T-helper 9 cell (primary cell): ENCODE measurements around the gene ZDHHC1.
"Not testable (repeated sequence)": the region's sequence is repeated elsewhere in the genome, so short reads cannot be mapped to it uniquely, and the experiment has no call there.

ENCODE experiments used
- DNase-seq: peaks from one replicate; pipeline ENCODE4 v3.0.0-alpha.2; 2020

ZDHHC1 gene

DNA sequence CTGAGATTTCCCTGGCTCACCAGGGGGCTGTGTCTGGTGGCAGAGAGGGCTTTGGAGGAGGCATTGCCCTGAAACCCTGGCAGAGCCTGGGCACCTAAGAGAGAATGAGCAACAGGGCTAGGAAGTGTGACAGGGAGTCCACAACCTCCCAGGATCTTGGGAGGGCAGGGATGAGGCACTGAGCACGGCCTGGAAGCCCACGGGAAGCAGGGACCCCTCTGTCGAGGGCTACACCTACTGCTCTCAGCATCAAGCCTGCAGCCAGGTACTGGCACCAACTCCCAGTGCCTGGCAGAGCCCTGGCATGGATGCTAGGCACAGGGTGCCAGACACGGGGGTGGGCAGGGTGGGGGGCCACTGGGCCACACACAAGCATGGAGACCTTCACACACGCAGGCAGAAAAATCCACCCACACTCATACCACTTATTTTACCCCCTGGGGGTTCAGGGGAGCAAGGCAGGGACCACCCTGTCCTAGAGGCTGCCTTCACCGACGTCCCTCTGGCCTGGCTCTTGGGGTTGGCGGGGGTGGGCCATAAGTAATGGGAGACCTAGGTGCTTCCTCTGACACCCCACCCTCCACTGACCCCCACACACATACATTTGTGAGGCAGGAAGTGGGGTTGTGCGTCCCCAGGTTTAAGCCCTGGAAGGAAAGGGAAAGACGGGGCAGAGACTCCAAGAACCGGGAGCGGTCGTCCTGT, 13.7 kb upstream of the ZDHHC1 start:
- no peak for DNase-seq

DNA sequence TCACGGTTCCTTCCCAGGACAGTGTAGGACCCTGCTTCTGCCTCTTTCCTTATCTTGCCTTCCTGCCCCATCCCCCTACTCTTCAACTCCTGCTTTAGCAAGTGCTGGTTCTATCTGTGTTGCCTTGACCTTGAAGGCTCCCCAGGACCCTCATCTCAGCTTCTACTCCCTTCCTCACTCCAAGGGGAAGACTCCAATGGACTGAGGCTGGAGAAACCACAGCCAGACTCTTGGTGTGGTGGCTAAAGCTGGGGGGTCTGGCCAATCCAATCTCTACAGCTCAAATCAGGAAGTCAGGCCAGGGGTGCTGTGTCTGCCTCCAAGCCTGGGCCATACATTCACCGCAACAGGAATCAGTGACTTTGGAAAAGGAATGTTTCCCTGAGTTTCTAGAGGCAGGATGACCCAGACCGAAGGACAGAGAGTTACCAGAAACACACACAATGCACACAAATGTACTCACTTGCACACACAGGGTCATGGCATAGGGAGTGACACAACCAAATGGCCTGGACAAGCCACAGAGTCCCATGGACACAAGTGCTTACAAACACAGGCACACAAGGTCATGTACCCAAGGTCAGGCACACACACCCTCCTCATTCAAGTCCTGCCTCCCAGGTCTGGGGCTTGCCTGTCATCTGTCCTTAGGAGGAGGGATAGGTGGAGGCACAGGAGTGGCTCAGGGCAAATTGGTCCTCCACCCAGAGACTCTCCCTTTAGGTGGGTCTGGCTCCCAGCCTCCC, 12.9 kb upstream of the ZDHHC1 start:
- no peak for DNase-seq

DNA sequence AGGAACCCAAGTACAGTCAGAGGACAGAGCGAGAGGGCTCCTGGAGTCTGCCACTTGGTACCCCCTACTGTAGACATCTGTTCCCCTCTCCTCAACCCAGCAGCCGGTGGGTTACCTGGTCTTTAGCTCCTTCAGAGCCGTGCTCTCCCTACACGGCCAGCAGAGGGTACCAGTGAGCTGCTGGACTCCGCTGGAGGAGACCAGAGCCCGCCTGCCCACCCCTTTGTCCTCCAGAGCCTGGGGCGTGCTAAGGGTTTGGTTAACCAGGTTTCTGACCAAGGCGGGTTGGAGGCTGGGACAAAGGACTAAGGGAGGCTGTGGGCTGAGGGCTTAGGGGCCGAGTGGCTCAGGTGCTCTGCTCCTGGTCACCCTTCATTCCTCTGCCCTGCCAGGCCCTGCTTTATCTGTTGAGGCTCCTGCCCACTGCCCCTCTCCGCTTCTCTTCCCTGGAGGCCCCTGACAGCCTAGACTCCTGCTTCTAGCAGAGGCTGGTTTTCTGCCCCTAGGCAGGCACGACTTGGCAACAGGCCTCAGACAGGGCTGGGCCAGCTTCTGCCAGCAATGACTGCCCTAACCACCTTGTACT, 12.0 kb upstream of the ZDHHC1 start:
- DNase-seq: peak; percentile 36

GRCh38 chr16:67426950-67427349, 10.7 kb upstream of the ZDHHC1 start:
- no peak for DNase-seq

DNA sequence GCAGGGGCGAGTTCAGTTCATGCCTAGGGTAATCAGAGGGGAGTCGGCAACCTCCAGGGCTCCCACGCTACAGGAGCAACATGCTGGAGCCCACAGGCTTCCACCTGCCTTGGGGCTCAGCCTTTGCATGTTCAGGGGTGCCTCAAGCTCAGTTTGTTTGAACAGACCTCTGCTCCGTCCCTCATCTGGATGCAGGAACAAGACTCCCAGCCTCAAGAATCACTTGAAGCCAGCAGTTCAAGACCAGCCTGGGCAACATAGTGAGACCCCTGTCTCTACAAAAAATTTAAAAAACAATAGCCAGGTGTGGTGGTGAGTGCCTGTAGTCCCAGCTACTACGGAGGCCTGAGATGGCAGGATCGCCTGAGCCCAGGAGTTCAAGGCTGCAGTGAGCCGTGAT, 9.7 kb upstream of the ZDHHC1 start:
- no peak for DNase-seq

DNA sequence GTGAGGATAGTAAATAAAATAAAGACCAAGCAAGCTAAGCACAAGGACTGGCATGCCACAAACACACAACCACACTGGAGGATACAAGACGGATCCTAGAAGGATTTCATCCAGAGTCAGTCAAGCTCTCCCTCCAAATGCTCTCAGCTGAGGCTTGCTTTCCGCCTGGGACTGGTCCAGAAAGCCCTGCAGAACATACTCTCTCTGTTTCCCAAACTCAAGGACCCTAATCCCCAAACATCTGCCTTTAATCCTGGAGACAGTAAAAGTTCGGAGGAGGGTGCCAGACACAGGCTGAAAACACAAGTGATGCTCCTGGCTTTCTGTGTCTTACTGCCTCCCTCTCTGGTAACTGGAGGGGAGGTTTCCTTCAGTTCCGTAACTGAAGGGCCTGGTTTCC, 9.3 kb upstream of the ZDHHC1 start:
- no peak for DNase-seq

DNA sequence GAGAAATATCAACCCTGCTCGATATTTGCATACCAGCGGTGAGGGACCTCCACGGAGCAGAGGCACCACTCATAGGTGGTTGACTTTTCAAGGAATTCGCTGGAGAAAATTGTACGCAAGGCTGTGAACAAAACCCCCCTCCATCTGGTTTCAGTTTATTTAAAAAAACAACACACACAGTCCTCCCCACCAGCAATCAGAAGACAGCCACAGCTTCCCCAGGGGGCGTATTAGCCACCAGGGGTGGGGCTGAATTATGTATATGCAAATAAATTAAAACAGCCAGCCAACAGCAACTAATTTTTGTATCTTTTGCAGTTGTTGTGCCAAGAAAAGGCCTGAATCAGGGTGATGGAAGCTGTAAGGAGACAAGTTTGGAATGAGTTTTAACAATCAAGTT, 8.8 kb upstream of the ZDHHC1 start:
- DNase-seq: no peak

DNA sequence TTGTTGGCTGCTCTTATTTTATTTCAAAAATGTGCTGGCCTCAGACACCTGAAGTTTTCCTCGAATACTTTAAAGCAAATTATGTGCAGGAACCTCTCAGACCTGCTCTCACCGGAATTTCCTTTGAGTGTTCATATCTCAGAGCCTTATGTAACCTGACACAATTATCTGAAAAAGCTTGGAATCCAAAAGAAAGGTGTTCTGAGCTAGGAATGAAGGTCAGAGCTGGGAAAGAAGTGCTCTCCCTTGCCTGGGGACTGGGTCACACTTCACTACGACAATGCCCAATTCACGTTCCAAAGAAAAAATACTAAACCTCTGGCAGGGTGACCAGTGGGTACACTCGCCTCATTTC, 8.0 kb upstream of the ZDHHC1 start:
- DNase-seq: no peak

GRCh38 chr16:67423611-67424260, 7.5 kb upstream of the ZDHHC1 start:
- no peak for DNase-seq

DNA sequence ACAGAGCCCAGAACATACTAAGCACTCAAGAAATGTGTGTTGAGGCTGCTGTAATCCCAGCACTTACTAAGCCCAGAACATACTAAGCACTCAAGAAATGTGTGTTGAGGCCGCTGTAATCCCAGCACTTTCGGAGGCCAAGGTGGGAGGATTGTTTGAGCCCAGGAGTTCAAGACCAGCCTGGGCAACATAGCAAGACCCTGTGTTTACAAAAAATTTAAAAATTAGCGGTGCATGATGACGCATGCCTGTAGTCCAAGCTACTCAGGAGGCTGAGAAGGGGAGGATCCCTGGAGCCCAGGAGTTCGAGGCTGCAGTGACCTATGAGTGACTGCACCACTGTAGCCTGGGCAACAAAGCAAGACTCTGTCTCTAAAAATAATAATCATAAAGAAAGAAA, 6.7 kb upstream of the ZDHHC1 start:
- DNase-seq: no peak

GRCh38 chr16:67421030-67421429, 4.8 kb upstream of the ZDHHC1 start:
- no peak for DNase-seq

DNA sequence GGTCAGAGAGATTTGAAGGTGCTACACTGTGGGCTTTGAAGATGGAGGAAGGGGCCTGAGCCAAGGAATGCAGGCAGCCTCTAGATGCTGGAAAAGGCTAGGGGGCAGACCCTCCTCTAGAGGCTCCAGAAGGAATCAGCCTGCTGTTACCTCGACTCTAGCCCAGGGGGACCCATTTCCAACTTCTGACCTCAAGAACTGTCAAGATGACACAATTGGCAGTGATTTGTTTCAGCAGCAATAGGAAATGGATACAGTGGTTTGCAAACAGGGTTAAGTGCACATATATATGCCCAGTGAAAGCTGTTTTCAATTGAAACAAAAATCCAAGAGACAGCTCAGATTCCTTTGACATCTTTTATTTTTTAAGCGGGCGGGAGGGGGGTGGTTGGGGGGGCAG, 3.7 kb upstream of the ZDHHC1 start:
- DNase-seq: no peak

DNA sequence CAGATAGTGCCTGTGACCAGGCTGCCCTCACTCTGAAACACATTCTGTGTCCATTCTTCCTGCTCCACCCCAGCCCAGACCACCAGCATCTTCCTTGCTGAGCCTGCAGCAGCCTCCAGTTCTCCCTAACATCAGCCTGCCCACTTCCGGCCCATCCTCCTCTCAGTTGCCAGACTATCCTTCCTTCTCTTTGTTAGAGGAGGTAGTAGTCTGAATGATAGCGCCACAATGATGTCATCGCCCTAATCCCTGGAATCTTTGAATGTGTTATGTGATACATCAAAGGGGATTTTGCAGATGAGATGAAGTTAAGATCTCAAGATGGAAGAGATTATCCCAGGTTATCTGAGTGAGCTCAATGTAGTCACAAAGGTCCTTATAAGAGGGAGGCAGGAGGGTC, 3.2 kb upstream of the ZDHHC1 start:
- no peak for DNase-seq

DNA sequence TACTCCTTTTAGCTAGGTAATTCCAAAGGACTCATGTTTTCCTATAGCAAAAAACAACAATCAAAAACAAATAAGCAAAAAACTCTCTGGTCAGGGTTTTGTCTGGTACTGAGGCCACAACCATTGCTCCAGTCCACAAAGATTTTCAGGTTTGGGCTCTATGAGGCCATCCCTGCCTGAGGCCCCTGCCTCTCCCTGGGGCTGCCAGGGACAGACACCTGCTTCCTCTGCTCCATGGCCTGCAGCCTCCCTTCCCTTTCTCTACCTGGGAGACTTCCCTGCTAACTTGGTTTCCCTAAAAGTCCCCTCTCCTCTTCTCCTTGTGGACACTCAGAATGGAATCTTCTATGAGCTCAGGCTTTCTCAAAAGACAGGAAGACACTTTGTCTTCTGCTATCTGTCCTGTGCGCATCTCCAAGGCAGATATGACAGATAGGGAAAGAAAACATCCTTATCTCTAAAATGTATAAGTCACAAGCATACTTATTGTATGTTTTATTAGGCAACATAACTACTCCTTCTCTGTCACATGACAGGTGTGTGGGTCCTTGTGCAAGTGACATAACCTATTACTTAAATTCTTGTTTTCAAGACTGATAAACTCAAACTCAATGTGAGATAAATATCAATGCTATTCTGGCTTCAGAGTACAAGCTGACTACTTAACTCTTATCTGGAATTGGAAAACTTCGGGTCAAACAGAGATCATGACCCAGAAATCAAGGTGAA, 1.2 kb upstream of the ZDHHC1 start:
- DNase-seq: no peak

DNA sequence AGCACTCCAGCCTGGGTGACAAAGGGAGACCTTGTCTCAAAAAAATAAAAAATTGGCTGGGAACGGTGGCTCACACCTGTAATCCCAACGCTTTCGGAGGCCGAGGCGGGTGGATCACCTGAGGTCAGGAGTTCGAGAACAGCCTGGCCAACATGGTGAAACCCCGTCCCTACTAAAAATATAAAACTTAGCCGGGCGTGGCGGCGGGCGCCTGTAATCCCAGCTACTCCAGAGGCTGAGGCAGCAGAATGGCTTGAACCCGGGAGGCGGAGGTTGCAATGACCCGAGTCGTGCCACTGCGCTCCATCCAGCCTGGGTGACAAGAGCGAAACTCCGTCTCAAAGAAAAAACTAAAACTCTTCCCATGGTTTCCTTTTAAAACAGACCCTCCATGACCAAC, 856 bp downstream of the ZDHHC1 start:
- DNase-seq: not testable (repeated sequence)

DNA sequence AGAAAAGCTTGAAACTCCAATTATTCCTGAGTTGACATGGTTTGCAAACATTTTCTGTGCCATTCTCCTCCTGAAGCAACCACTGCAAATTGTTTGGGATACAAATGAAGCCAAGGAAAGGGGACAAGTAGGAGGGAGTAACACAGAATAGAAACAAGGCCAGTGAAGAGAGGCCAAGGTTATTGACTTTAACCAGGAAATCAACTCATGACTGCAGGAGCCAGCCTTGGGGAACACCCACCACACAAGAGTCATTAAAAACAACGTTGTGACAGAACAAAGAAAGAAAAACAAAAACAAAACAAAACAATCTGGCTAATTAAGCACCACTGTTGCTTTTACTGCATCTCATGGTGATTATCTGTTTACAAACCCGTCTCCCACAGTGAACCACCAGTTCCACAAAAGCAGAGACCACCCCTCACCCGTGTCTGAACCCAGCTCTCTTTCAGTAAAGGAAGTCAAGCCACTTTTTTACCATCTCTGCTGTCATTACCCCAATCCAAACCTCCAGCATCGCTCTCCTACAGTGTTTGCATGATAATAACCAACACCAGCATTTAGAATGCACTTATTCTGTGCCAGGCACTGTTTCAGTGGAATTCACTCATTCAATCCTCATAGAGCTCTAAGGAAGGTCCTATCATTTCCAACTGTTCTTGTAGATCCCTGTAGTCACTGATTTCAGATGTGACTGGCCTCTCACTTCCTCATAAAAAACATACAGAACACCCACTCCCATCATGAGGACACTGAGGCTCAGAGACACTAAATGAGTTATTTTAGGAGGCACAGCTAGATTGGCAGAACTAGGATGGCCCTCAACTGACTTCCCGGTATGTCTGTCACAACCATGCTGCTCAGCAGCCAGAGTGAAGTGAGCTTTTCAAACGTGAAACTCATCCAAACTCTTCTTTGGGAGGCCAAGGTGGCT, 2.0 kb downstream of the ZDHHC1 start:
- no peak for DNase-seq

GRCh38 chr16:67412294-67412693, 4.0 kb downstream of the ZDHHC1 start:
- DNase-seq: no peak

DNA sequence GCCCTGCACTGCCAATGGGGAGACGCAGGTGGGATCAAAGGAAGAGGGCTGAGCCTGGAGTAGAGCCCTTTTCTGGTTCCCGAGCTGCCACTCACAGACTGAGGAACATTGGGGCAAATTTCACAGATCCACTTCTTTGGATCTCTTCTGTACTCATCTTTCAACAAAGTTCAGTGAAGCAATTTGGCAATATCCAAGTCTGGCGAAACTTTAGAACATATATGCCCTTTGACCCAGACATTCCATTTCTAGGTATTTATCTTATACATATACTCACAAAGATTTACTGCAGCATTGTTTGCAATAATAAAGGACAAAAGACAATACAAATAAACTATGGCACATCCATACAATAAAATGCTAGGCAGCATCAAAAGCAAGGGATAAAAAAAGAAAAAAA, 4.9 kb downstream of the ZDHHC1 start:
- DNase-seq: no peak

- DNase-seq: no peak
Measured at GRCh38 chr16:67409631-67410030, 6.6 kb downstream of the ZDHHC1 start.

GRCh38 chr16:67407788-67408452, 8.4 kb downstream of the ZDHHC1 start:
- no peak for DNase-seq

GRCh38 chr16:67407176-67407787, 9.0 kb downstream of the ZDHHC1 start:
- DNase-seq: no peak
